Gastroesophageal sphincter (tissue), 4 donors: ENCODE measurements around the gene WWTR1. TPM values are rescaled to one million over a fixed set of nuclear protein-coding genes. Genes with fewer than 3 reads are reported as not detected.

ENCODE experiments used
- ATAC-seq: fragments of 150-250 bp; one replicate; pipeline ENCODE4 v1.9.1; 2016; ENCODE audit warnings: mild to moderate bottlenecking, moderate library complexity
- H3K27ac ChIP-seq, 4 donors: fragments of 200-600 bp; sonication (generic) in 3 of 4; 1 replicate in 3 of 4; 2 replicates in 1 of 4; pipeline ENCODE4 v1.5.1; 2016 to 2019
- H3K27me3 ChIP-seq: fragments of 200-600 bp; sonication (generic); one replicate; pipeline ENCODE4 v1.5.1; 2019
- H3K36me3 ChIP-seq, 2 donors: fragments of 200-600 bp; sonication (generic); one replicate each; pipeline ENCODE4 v1.5.1; 2019; ENCODE audit warnings: control low read depth in 1 of 2
- H3K4me1 ChIP-seq, 3 donors: fragments of 200-600 bp; sonication (generic); 1 replicate in 2 of 3; 2 replicates in 1 of 3; pipeline ENCODE4 v1.5.1; 2016 to 2019; ENCODE audit warnings: control low read depth in 2 of 3
- H3K4me3 ChIP-seq, 2 donors: fragments of 200-600 bp; sonication (generic); one replicate each; pipeline ENCODE4 v1.5.1; 2019; ENCODE audit warnings: mild to moderate bottlenecking in 1 of 2, moderate library complexity in 1 of 2
- H3K9me3 ChIP-seq, 3 donors: fragments of 200-600 bp; sonication (generic); one replicate each; pipeline ENCODE4 v1.5.1; 2017 to 2019; ENCODE audit warnings: control low read depth in 2 of 3
- CTCF ChIP-seq, 4 experiments: fragments of 200-600 bp in 2 of 4; fragments of 450-650 bp in 2 of 4; sonication (generic) in 1 of 4; IDR thresholded peaks; one replicate each; pipeline ENCODE4 v1.5.1; 2017 to 2019; ENCODE audit warnings: antibody characterized with exemption in 4 of 4, mild to moderate bottlenecking in 2 of 4, moderate library complexity in 2 of 4
- EP300 ChIP-seq: sonication (generic); formaldehyde crosslinking; IDR thresholded peaks from one replicate; pipeline ENCODE4 v1.6.1; 2017; ENCODE audit warnings: antibody characterized with exemption, mild to moderate bottlenecking
- POLR2A ChIP-seq, 2 donors: fragments of 450-650 bp; IDR thresholded peaks; one replicate each; pipeline ENCODE4 v1.6.1; 2017; ENCODE audit warnings: antibody characterized with exemption in 2 of 2, mild to moderate bottlenecking in 2 of 2, moderate library complexity in 1 of 2
- POLR2AphosphoS5 ChIP-seq: sonication (generic); formaldehyde crosslinking; IDR thresholded peaks from one replicate; pipeline ENCODE4 v1.6.1; 2017; ENCODE audit warnings: antibody characterized with exemption
- WGBS, 2 donors: methylation state at CpG; one replicate each; pipeline ENCODE4 v1.1.5; 2018; ENCODE audit warnings: low coverage in 1 of 2; 5-methylcytosine and 5-hydroxymethylcytosine counted together
- small RNA-seq, 4 donors: library from RNA; depleted of rRNA; stranded (forward); fragments of <200 nt; gene quantifications; one replicate each; pipeline ENCODE3, GENCODE V24; 2016
- total RNA-seq, 4 donors: library from RNA; depleted of rRNA; stranded (reverse); fragments of >200 nt; gene quantifications; one replicate each; pipeline ENCODE4 v1.1.0, GENCODE V29; 2016

WWTR1 gene
- total RNA-seq, 4 donors from 2014 or later: 239 to 482 (median 321) TPM

DNA sequence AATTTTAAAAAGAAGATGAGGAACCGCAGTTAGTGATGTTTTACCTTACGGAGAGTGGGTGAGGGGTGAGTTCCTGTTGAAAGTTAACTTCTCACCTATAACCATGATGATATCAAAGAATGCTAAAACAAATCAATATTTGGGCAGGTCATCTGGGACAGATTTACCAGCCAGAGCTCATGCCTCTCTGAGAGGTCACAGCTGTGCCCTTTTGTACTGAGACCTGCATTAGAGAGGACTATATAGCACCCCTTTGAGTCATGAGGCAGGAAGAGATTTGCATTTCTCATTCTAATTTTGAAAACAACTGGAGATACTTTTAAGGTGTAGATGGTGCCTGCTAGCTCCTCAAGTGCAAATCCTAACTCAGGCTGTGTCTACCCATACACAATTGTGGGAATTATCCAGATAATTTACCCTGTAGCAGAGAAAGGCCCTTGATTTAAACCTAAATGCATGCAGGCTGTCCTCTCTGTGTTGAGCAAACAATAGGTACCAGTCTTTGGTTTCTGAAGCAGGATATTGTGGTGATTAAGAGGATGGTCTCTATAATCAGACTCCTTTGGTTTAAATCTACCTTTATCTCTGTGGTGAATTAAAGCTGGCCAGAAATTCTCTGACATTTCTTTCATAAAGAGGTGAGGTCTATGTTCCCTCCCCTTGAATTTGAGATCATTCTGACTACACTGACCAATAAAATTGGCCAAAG is 189.2 kb downstream of the WWTR1 start:
- ATAC-seq: no peak
- no peaks in the 10 kb centered on the region for H3K36me3 ChIP-seq
- H3K9me3 ChIP-seq: no peaks in the 10 kb centered on the region
- 92 to 95% methylated on average over 2 of the region's 2 CpGs for WGBS, 2 donors
- no peak overlapping the region for H3K27ac ChIP-seq
- H3K27me3 ChIP-seq: no peaks in the 10 kb centered on the region
- H3K4me3 ChIP-seq: no peak overlapping the region
- H3K4me1 ChIP-seq: peaks cover 6 to 9% (median 6%) of the 10 kb centered on the region in 3 donors
- TF ChIP-seq EP300 (no peak), POLR2A (IDR thresholded peaks at IDR 0.05) (no peak), CTCF (IDR thresholded peaks at IDR 0.05) (no peak), POLR2AphosphoS5 (no peak)

Small RNAs within 50 kb of the gene (small RNA-seq; reads per million reads assigned to genes)
- gene RNU6-1098P: 0 reads per million in 4 donors

Other genes starting within 250 kb of the WWTR1 start
- gene TM4SF4, start 183.3 kb downstream of the WWTR1 start, total RNA-seq: 1 to 10 TPM in 3 of 4 donors, not detected in 1; 1.3 to 3.2 (median 2.2) TPM
- 10 to 100 TPM; 20.7 to 39.5 (median 31.9) TPM for gene COMMD2, start 94.5 kb upstream of the WWTR1 start, total RNA-seq
- gene ANKUB1, start 134.5 kb upstream of the WWTR1 start, total RNA-seq: not detected
- 100 to 1,000 TPM in 1 of 4 donors, 10 to 100 TPM in 3; 62.3 to 106 (median 91.1) TPM for gene RNF13, start 155.2 kb upstream of the WWTR1 start, total RNA-seq